ENCODE results near the gene OOSP4B.

DNA sequence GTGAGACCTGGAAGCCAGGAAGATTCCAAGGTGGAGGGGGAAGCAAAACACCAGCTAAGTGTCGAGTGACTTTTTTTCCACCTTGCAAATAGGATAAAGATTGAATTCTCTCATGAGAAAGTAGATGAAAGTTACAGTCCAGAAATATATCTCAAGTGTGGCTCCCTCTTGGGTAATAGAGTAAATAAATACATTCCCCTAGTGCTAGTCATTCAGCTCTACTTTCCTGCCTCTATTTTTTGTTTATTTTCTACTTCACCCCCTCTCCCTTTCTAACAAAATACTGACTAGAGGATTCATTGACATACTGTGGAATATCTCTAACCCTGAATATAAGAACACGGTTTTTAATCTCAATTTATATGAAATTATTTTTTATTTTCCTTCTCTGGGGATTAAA is 19.2 kb upstream of the OOSP4B start:
- TF ChIP-seq, protein P1, sequence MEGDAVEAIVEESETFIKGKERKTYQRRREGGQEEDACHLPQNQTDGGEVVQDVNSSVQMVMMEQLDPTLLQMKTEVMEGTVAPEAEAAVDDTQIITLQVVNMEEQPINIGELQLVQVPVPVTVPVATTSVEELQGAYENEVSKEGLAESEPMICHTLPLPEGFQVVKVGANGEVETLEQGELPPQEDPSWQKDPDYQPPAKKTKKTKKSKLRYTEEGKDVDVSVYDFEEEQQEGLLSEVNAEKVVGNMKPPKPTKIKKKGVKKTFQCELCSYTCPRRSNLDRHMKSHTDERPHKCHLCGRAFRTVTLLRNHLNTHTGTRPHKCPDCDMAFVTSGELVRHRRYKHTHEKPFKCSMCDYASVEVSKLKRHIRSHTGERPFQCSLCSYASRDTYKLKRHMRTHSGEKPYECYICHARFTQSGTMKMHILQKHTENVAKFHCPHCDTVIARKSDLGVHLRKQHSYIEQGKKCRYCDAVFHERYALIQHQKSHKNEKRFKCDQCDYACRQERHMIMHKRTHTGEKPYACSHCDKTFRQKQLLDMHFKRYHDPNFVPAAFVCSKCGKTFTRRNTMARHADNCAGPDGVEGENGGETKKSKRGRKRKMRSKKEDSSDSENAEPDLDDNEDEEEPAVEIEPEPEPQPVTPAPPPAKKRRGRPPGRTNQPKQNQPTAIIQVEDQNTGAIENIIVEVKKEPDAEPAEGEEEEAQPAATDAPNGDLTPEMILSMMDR (IDR thresholded peaks at IDR 0.05) = no peak
- TF ChIP-seq POLR2A (IDR thresholded peaks at IDR 0.05) = no peak
- no peak for TF ChIP-seq POLR2AphosphoS5 (IDR thresholded peaks at IDR 0.05)

Measured in breast epithelium (tissue), 3 donors.